HG02571 (cell line): ENCODE measurements around the gene RNF111.

Experiments
- ATAC-seq: cut with Tn5 transposase; IDR thresholded peaks from one replicate; pipeline ENCODE4 v1.9.1; 2021; ENCODE audit warnings: mild to moderate bottlenecking, moderate library complexity; ENCODE audit not compliant: unreplicated experiment

Gene RNF111

DNA sequence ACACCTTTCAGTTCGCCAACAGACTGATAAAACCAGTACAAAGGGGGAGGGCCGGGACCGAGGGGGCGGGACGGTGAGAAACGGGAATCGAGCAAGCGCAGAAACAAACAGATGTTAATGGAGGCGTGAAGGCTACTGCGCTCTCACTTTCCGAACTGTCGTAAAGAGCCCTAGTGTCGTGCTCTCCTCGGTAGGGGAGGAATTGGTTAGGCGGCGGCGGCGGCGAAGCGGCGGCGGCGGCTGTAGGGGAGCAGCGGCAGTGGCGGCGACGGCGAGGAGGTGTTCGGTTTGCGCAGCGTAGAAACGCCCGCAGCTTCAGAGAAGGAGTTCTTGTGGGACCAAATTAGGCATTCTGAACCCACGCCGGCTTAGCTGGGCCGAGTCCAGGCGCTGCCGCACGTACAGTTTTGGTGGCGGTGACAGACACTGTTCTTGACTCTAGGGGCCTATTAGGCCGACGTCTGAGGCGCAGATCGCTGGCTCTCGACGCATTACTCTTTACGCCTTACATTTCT lies at the start of gene RNF111:
Gene RNF111 (plus strand): TSS at position 173 of the 515 bp plus-strand sequence. CDS start 43,160 bp downstream, outside the sequence.
- peak; percentile 72 for ATAC-seq

DNA sequence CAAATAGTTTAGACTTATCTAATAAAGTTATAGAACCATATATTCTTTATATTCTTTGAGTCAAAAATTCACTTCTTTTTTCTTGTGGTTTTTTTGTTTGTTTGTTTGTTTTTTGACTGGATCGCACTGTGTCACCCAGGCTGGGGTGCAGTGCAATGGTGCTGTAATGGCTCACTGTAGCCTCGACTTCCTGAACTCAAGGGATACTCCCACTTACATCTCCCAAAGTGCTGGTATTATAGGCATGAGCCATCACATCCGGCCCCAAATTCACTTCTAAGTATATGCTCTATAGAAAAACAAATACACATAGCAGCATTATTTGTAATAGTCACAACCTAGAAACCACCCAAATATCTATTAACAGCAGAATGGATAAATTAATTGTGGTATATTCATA lies 40.3 kb upstream of the RNF111 start:
- no peak for ATAC-seq

DNA sequence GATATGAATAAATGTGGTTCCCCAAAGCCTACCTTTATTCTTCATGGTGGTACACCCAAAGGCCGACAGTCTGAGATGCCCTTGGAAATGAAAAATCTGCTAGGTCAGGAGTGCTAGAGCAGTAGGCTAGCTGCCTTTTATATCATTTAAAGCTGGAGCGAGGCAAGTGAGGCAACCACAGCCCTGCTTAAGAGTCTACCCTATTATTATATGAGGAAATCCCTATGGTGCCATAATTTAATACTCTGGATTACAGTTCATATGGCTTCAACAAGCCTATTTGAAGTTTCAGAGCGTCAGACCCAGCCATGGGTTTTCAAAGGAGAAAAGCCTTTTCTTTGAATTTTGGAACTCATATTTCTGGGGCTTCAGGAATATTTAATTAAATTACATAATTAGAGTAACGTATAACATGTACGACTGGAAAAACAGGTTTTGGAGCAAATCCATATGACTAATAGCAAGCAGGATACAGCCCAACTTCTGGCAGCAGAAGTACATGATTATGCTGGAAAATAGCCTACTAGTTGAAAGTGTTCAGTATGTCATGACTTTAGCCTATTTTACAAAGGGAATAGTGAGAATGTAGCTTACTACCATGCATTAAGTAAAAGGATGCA lies 36.0 kb upstream of the RNF111 start:
- ATAC-seq = no peak

DNA sequence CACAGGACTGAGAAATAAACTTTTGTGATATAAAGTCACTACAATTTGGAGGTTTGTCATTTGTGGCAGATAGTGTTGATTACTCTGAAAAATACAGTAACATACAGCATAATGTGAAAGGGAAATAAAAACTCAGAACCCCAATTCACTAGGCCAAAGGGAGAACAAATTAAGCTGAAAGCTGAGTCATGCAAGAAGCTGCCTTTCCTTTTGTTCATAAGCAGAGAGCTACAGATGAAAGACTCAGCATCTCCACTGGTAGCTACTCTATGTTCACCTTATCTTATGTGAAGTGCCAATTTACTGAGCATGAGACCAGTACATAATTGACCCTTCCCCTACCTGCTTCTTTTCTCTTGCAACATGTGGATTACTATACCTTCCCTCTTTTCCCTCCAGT lies 34.7 kb upstream of the RNF111 start:
- no peak for ATAC-seq

DNA sequence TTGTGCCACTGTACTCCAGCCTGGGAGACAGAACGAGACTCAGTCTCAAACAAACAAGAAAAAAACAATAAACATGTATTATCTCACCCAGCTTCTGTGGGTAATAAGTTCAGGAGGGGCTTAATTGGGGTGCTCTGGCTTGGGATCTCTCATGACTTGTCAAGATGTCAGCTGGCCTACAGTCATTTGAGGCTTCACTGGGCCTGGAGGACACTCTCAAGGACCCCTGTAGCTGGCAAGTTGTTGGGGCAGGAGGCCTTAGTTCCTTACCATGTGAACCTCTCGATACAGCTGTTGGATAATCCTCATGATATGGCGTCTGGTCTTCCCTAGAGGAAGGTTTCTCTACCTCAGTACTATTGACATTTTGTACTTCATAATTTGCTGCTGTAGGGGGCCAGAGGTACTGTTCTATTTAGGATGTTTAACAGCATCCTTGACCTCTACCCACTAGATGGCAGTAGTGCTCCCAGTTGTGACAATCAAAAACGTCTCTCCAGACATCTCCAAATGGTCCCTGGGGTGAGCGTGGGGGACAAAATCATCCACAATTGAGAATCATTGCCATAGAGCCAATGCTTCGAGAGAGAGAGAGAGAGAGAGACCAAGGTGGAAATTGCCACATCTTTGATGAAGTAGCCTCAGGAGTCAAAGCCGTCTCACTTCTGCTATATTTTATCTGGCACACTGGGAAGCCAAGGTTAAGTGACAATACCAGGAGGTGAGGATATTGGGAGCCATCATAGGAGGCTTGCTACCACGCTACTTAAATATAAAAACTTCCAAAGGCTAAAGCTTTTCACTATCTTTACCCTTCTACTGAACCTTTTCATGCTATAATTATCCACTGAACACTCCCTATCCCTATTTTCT lies 30.1 kb upstream of the RNF111 start:
- ATAC-seq = no peak

DNA sequence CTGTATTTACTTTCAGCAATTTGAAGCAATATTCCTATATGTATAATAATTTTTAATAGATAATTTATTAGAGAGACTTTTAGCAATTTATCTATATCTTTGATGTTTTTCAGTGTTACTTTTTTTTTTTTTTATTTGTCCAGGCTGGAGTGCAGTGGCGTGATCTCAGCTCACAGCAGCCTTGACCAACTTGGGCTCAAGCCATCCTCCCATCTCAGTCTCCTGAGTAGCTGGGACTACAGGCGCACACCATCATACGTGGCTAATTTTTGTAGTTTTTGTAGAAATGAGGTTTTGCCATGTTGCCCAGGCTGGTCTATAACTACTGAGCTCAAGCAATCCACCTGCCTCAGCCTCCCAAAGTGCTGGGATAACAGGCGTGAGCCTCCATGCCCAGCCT lies 28.7 kb upstream of the RNF111 start:
- ATAC-seq = no peak

DNA sequence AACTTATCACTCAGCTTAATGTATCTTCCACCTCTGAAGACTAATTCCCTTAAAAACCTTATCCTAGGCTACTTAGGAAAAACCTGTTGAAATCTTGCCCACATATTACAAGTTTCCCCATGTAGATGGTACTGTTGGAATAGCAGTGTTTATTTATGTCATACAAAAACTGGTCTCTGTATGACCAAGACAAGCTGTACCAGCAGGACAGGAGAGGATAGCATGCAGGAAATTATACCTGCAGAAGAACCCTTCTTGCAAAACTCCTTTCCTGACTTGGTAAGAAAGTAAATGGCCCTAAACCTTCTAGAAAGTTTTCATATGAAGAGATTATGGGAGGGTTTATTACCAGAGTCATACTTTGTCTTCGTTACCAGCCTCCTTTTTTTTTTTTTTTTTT lies 25.3 kb upstream of the RNF111 start:
- ATAC-seq = no peak

DNA sequence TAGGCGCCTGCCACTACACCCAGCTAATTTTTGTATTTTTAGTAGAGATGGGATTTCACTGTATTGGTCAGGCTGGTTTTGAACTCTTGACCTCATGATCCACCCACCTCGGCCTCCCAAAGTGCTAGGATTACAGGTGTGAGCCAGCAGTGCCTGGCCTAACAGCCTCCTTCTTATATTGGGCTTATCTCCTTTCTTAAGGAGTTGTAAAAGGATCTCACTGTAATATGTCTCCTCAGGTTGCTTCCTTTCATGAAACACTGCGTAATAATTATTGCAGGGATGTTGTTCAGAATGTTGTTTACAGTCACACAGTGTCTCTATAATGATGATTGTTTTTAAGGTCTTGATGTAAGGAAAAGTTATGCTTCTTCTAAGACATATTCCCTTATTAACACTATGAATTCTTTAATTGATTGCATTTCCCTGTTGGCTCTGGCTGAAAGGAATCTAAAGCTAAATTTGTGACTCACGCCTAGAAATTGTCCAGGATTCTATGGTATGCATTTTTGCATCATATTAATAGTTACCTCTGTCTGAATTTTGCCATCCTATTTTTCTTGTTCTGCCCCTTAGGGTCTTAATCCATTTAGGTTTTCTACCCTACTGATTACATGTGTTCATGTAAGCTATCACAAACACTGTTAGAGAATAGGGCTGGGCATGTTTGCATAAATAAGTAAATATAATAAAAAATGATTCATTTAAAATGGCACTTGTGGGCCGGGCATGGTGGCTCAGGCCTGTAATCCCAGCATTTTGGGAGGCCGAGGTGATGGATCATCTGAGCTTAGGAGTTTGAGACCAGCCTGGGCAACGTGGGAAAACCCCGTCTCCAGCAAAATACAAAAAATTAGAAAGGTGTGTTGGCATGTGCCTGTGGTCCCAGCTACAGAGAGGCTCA lies 24.5 kb upstream of the RNF111 start:
- no peak for ATAC-seq

DNA sequence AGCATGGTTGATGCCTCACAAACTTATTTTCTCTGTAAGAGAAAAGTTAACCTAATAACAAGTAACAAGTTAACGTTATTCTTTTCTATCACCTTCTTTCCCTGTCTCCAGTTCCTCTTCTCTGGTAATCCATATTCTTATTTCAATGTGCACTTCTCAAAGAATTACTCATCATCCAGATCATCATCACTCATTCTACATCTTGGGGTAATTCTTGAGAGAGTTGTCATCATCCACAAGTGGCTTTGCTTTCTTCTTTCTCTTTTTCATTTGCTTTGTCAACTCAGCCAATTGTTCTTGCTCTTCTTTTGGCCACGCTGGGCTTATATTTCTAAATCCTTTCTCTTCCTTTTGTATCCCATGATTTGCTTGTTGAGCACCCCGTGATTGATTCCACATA lies 20.8 kb upstream of the RNF111 start:
- no peak for ATAC-seq

DNA sequence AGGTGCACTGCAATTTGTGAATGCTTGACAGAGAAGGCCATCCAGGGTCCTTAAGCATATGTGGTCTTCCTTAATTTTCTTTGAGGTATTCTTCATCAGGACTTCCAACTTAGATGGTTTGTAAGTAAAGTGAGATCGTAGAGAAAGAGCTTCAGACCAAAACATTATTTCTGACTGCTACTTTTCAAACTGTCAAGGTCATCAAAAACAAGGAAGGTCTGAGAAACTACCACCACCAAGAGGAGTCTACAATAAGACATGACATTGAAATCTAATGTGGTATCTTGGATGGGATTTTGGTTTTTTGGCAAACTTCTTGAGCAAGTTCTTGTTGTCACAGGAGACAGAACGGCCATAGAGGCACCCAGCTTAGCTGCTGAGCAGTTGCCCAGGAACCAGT lies 20.0 kb upstream of the RNF111 start:
- ATAC-seq = no peak

DNA sequence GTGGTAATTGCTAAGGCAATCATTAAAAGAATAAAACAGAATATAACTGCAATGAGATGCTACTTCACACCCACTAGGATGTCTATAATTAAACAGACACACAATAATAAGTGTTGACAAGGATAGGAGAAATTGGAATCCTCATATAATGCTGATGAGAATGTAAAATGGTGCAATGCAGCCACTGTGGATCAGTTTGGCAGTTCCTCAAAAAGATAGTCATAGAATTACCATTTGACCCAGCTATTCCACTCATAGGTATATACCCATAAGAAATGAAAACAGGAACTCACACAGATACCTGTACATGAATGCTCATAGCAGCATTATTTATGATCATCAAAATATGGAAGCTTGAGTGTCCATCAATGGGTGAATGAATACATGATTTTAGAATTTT lies 9.6 kb upstream of the RNF111 start:
- no peak for ATAC-seq

DNA sequence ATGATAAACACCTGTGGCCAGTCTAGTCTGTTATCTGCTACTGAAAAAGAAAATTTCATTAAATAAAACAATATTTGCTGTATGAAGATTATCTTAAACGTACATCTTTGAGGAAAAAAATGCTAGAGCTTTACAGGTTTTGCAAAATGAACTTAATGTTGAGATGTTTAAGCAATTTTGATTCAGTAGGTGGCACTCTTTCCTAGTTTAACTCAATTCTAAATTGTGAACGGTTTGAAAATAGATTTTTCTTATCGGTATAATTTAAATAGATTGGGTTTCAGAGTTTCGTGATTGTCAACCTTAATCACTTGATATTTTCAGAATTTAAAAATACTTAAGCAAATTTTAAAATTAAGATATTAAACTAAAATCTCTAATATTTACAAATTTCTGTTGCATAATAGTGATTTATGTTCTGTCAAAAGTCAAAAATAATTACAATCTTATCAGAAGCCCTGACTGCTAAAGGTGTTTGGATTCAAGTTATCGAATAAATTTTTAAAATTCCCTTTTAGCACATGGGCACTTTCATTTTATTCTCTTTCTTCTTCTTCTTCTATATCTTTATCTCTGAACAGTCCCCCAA lies 7.0 kb upstream of the RNF111 start:
- no peak for ATAC-seq

DNA sequence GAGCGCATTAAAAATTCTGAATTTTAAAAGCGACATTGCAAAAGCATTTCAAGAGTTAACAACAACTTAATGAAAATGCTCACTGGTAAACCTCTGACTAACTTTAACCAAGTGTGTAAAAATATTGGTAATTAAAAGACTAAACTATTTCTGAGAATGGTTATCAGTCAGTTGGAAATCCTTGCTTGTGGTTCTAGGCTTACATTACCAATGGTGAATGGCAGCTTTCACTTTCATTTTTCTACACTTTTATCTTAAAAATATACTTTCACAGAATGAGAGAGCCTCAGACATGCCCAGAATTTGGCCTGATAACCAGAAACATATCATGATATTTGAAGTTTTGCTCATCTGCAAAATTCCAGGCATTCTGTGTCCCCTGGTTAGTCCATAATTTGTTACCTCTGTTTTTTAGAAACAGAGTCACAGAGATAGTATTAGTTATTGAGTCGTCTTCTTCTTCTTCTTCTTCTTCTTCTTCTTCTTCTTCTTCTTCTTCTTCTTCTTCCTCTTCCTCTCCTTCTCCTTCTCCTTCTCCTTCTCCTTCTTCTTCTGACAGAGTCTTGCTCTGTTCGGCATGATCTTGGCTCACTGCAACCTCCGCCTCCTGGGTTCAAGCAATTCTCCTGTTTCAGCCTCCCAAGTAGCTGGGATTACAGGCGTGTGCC lies 5.5 kb upstream of the RNF111 start:
- no peak for ATAC-seq

DNA sequence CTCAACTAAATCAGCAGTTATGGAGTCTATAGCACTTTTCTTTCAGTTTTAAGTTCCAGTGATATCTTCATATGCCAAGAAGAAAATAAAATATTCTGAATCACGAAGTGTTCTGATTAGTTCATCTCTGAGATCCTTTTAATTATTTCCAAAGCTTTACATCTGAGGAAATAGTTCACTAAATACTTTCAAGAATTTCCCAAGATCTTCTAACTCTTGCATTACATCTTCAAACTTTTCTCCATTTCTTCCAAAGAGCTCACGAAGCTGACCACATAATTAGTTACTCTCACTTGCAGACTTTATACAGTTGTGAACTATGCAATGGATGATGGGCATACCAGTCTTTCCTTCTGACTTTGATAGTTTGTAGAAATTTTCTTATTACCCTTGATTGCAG lies 4.2 kb upstream of the RNF111 start:
- no peak for ATAC-seq

DNA sequence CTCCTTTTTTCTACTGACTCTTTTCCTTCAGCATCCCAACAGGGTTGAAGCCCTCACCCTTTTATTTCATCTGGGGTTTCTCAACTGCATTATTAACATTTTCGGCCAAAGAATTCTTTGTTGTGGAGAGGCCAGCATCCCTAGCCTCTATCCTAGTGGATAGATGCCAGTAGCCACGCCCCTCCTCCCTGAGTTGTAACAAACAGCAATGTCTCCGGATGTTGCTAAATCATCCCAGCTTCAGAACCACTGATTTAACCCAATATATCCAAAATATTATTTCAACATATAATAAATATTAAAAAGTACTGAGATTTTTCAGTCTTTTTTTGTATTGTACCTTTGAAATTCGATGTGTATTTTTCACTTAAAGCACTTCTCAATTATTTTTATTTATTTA lies 2.0 kb upstream of the RNF111 start:
- ATAC-seq = no peak

DNA sequence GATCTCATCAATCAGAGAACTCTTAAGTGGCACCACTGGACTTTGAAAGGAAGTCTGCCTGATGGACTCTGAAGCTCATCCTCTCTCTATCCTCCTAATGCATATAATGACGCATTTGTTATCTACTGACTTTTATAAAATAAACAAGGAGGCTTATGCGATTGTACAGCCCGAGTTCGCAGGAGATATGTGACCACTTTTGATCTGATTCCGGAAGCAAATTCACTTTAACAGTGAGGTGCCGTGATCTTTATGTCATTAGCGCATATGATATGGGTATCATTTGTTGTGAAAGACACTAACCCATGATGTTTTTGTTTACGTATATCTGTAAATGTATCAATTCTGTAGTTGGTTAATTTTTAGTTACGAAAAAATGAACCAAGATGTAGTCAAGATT lies 427 bp upstream of the RNF111 start:
- no peak for ATAC-seq

DNA sequence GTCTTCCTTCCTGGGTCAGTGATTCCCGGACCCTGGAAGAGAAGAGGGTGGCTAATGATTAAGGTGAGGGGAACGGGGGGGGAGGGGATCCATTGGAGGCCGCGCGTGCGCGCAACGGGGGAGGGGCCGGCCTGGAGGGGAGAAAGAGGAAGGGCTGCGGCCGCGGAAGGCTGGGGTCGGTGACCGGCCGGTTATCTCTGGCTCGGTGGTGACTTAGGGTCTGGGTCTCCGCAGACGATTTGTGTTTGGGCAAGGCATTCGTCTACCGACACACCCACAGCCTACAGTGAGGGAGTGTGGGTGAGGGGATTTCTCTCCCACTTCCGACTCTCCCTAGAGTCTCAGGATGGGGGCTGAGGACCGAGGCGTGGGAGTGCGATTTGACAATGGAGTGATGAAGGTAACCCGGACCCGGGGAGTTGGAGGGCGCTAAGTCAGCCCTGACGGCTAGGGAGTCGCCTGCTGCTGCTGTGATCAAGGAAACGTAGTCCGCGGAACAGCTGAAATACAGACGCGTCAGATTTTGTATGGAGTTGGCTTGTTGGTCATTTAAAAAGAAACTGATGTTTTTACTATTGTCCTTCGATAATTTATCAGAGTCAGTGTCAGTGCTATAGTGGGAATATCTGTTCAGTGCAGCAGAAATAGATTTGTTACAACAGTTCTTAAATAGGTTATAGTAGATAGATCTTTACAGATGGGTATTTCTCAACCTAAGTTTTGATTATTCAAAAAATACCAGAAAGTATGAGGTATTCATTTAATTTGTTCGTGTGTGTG lies 733 bp downstream of the RNF111 start:
- ATAC-seq = peak; percentile 40

DNA sequence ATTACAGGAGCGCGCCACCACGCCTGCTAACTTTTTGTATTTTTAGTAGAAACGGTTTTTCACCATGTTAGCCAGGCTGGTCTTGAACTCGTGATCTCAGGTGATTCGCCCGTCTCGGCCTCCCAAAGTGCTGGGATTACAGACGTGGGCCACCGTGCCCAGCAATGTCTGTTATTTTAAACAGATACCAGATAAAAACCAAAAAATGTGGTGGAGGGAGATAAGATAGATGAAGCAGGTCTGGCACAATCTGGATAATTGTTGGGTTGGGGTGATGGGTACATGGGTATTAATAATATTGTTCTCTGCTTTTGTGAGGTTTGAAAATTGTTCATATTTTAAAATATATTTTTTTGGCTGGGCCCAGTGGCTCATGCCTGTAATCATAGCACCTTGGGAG lies 4.7 kb downstream of the RNF111 start:
- no peak for ATAC-seq

DNA sequence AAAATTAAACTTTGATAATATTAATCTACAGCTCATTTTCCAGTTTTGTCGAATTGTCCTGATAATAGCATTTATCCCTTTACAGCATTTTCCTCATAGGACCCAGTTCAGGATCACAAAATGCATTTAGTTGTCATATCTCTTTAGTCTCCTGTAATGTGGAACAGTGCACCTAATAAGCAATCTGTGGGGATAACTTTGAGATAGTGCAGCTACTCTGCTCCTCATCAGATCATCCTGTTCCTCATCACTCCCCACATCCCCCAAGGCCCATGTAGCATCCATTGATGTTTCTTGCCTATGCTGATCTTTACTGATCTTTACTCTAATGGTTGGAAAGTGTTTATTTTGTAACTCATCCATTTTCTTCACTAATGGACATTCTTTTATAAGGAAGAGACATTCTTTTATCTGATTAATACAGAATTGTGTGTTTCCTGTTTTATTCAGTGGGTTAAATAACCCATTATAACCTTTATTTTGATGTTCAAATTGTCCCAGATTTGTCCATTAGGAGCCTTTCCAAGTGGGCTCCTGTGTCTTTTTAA lies 7.5 kb downstream of the RNF111 start:
- no peak for ATAC-seq
